ENCODE results near the gene EGFLAM. TPM values are rescaled to one million over a fixed set of nuclear protein-coding genes. Genes with fewer than 3 reads are reported as not detected.
A peak's percentile ranks its signal among the peaks of the same experiment; 100 is the strongest.
"Not testable (repeated sequence)": the region's sequence is repeated elsewhere in the genome, so short reads cannot be mapped to it uniquely, and the experiment has no call there.

EGFLAM gene
- total RNA-seq, 1 donor from 2014 or later, result 19.9 TPM

DNA sequence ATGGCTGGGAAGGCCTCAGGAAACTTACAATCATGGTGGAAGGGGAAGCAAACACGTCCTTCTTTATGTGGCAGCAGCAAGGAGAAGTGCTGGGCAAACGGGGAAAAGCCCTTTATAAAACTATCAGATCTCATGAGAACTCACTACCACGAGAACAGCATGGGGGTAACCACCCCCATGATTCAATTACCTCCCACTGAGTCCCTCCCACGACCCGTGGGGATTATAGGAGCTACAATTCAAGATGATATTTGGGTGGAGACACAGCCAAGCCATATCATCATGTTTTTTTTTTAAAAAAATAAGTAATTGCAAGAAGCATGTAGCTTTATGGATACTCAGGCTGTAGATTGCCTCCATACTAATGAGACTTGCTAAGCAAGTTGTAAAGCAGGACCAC lies 157.4 kb downstream of the EGFLAM start:
- DNase-seq (ENCODE audit: low read depth), result not testable (repeated sequence)

DNA sequence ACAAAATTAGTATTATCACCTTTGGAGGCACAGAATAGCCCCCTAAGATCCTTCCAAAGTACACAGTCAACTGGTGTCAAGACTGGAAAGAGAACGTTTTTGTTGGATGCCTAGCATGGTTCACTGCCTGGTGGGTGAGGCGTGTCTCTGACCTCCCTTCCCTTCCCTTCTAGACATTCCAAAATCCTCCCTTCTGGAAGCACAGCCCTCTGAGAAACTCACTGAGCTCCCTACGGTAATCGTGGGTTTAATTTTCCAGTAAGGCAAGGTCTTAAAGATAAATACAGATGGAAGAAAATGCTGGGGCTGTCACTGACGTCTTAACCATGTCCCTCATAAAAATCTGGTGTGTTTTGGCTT lies 159.3 kb downstream of the EGFLAM start:
- peak; percentile 55 for DNase-seq (ENCODE audit: low read depth)

DNA sequence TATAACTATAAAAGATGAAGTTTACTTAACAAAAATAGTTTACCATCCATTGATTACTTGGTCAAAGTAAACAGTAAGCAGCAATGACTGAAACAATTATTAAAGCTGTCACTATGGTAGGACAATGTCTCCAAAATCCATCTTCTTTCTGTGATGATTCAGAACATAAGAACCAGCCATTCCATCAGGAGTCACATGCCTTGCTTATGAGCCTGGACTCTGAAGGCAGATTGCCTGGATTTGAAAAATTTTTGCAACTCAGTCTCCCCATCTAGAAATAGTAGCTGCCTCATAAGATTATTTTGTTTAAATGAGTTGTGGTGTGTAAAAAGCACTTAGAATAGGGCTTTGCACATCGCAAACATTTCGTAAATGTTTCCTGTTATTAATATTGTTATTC lies 161.9 kb downstream of the EGFLAM start:
- no peak for DNase-seq (ENCODE audit: low read depth)

DNA sequence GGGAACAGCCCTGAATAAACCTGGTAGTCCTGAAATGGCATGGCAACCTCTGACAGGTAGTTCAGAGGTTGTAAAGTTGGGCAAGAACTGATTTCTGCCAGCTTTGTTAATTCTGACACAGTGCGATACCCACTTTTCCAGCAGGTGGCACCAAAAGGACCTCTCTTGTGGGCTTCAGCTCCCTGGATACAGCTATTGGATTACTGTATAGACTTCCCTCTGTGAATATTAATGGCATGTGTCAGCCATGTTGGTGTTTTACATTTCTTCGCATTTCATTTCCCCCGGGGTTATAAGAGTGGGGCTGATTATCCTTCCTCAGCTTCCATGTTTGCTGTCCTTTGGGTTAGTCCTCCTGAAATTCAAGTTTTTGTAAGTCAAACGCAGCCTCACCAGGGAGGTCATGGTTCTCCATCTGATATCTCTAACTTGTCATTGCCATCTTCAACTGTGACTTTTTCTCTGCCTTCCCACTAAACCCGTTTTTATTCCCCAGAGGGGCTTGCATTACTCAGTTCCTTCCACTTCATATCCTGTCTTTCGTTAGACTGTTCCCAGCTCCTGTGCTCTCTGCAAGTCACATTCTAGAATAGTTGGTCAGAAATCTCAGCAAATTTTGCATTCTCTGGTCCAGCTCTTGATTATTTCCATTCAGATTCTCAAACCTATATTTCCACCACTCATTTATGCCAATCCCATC lies 162.5 kb downstream of the EGFLAM start:
- peak; percentile 81 for DNase-seq (ENCODE audit: low read depth)

DNA sequence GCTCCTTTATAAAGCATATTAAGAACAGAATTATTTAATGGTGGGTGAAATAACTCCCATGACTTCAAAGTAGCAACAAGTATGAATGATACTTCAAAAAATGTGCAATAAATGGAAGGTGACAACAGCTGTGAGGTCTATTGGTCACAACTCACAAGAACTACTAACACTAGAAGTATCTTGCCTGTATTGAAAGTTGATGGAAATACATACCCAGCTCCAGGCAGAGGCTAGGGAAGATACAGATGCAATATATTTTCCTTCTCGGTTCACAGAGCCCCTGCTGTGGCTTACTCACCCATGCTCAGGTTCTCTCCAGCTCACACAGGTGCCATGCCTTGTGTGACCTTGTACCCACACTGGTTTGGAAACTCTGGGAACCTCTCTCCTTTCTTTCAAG lies 164.3 kb downstream of the EGFLAM start:
- no peak for DNase-seq (ENCODE audit: low read depth)

DNA sequence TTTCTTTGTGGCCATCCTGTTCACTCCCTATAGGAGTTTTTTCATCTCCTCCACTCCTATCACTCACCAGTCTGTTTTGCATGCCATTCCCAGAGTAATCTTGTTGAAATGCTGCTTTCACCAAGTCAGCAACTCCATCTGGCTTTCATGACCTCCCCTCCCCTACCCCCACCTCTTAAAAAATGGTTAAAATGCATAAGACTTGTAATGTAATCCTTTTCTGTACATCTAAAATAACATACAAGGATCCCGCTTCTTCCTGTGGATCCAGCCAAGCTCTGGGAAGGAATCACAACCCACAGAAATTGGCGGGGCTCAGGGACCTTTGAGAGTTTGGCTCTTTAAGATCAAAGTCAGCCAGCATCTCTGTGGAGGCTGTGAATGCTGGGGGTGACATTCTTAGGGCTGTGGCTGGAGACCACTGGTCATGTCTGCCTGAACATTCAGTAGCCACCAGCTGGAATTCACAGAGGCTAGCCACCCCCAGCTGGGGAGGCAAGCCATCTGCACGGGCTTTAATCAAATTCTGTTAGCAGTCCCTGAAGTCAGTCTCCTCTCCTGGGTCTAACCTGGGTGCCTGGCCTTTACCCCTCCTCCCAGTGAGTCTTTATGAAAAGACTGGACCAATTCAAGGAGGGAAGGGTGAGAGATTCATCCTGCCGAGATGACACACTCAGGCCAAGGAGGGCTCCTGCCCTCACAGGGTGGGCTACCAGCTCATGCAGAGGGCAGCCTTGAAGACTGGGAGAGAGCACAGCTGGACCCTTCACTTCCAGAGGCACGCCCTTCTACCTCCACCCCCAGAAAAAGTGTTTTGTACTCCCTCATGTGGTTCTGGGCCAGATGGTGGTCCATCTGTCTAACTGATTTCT lies 165.2 kb downstream of the EGFLAM start:
- peak; percentile 85 for DNase-seq (ENCODE audit: low read depth)

DNA sequence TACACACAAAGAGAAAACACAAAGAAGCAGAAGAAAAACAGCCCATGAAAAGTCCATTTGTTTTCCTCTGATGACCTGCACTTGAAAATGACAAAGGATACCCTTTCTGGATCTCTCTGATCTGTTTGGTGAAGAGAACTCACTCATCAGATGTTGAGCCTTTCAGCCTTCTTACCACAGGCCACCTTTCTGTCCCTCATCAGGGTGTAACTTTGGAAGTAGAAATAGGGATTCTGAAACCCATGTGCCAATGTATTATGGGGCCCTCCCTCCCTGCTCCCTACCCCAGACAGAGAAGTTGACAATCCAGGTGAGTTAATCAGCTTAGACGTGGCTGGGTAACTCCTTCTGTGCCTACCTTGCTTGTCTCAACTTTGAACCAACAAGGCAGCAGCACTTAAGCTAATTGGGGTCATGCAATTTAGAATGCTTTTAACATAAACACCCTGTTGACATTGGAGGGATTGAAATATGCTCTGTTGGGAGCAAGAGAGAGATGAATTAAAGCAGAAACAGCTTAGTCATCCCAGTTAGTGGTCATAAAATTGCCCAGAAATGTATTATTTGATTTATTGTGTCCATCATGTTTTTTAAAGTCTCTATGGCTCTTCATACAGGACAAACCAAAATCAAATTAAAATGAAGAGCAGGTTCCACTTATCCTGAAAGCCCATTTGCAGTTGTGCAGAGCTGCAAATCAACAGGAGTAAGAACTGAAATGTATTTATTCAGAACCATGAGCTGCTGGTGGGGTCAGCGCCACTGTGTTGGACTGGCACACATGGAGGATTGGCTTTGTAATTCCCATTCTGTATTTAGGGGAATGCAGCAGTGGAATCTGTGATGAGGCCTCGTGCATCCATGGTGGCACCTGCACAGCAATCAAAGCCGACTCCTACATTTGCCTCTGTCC lies 166.0 kb downstream of the EGFLAM start:
- DNase-seq (ENCODE audit: low read depth), result no peak

DNA sequence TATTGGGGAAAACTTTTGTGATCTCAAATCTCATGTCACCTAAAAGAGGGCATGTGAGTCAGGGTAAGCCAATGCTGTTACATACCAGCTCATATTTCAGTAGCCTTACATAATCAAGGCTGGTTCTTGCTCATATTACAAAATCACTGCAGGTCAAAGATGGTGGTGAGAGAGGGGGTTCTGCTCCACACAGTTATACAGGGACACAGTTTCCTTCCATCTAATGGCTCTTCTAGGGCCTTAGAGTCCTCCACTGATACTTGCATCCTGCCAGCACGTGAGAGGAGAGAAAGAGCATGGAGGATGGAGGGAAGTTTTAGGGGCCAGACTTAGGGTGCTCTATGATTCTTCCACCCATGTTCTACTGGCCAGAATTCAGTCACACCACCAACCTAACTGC lies 168.1 kb downstream of the EGFLAM start:
- DNase-seq (ENCODE audit: low read depth), result peak; percentile 78

DNA sequence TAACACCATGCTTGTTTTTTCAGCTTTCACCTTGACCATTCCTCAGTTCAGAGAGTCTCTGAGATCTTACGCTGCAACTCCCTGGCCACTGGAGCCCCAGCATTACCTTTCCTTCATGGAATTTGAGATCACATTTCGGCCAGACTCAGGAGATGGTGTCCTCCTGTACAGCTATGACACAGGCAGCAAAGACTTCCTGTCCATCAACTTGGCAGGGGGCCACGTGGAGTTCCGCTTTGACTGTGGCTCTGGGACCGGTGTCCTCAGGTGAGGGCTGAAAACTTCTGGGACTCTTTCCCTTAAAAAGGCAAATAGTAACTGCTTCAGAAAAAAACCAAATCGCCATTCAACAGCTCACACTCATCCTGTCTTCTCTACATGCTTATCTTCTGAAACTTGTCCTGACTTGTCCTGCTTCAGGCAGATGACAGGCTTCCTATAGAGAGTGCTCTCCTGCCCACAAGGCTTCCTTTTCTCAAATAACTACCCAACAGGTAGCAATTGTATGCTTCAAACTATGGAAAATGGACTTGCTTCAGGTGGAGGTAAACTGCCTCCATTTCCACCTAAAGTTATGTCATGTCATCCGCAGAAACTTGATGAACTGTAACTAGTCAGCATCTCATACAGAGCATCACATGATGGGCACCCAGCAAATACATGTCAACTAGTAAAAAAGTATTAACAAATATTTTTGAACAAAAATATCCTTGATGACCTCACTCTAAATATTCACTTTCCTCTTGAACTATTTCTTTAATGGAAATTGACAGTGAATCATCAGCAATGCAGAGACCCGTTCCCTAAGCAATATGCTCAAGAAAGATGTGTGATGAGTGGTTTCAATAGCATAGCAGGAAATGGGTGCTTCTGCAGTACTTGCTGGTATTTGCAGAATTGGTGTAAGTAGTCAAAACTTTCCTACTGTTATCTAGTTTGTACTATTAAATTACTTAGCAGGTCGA lies 168.9 kb downstream of the EGFLAM start:
- DNase-seq (ENCODE audit: low read depth), result no peak

DNA sequence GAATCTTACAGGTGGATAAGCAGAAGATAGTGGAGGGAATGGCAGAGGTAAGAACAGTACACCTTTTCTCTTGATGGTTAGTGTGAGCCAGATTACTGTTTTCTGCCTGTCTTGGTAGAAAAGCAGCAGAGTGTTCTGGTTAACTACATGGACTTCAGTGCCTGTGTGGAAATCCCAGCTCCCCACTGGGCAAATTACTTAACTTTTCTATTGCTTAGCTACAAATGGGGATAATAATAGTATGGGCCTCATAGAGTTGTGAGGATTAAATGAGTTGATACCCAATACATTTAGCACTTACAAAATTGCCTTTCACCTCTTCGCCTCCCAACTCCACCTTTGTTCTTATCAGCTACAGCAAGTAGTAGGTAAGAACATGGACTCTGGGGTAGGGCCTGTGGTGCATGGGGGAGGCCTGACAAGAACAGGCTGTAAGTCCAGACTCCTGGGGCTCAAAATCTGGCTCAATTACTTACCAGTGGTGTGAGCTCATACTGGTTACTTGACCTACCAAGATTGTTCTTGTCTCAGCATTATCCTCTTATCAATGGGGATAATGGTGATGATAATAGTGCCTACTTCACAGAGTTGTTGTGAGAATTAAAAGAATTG lies 173.0 kb downstream of the EGFLAM start:
- no peak for DNase-seq (ENCODE audit: low read depth)

DNA sequence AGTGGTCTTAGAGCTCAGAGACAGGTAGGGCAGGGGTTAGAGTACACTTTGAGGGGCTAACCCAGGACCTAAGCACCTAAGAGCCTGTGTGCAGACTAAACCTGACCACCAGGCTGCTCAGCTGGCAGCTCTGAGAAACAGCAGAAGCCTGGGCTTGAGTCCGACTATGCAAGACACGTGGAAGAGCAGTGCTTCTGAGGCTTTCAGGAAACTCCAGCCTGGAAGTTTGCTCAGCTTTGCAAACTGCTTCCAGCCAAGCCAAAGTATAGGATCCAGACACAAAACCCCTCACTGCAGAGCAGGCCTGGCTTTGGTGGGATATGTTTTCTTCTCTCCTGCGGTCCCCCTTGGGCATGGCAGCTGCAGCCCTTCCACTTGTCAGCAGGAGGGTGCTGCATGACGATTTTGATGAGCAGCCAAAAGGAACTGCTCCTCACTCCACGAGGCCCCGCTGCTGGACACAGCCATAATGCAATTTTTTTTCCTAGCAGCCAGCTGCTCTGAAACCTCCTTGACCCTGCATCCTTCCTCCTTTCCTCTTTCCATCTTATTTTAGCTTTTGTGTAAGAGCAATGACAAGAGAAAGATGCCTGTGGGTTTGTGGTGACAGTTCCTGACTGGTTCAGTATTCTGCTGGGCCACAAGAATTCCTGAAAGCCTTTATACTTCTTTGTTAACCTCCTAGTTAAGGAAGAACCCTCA lies 175.0 kb downstream of the EGFLAM start:
- peak; percentile 99 for DNase-seq (ENCODE audit: low read depth)

DNA sequence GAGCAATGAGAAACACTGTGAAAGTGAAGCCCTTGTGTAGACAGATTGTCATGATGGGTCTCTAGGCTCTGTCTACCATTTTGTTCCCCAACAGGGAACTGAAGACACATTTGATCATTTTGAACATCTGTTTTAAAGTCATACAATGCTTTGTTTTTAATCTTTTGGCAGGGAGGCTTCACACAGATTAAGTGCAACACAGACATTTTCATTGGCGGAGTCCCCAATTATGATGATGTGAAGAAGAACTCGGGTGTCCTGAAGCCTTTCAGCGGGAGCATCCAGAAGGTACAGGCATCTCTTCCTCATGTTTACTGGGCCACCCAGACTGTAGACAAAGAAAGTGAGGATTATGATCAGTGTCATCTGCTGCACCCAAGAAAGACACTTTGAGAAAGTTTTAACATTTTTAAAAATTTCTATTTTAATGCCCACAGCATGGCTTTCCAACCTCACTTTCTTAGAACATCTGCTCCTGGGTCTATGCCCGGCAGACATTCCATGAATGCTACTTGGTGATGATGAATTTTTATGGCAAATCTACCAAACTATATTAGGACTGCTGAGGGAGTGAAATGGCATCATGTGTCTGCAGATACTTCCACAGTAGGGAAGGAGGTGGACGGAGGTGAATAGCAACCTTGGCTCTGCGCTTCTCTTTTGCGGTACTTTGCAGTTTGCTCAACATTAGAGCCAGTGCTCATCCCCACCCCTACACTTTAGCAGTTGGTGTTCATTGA lies 176.8 kb downstream of the EGFLAM start:
- DNase-seq (ENCODE audit: low read depth), result peak; percentile 81

DNA sequence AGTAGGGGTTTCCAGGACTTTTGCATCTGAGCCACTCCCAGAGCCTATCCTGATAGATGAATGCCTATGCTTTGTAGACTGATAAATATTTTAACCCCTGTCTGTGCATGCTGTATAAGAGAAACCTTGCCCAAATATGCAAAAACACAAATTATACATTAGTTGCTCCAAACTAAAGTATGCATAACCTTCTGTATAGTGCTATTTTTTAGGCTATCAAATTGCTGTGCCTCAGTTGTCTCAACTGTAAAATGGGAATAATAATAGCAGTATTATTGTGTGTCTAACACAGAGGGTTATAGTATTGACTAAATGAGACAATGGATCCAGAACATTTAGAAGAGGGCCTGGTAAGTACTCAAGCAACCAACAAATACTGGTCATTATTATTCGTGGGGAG lies 180.4 kb downstream of the EGFLAM start:
- no peak for DNase-seq (ENCODE audit: low read depth)

DNA sequence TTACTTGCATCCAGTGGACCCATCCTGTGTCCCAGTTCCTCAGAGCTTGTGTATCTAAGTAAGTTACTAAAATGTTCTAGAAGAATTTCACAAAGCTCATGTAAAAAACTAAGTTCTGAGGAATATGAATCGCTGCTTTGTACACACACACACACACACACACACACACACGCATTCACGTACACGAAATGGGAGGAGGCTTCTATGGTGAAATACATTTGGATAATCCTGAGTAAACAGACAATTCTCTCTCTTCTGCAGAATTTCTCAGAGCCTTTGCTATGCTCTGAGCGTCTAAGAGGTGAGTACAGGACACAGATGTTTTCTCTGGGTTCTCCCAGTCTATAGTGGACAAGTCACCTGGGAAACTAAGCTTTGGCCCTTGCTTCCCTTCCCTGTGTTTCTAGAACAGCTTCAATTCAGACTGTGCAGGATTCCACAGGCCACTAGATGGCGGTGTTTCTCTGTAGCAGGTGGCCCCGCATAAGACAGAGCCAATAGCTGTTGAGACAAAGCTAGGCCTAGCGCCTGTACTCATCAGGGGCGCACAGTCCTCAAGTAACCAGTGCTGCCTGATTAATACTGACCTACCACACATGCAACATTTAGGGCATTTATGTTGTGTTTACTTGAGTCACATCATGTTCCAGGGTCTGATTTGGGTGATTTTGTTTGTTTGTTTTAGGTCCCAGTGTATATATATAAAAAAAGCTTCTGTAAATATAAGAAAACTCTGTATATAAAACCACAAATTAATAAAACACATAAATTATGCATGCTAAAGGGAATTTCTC lies 183.3 kb downstream of the EGFLAM start:
- peak; percentile 93 for DNase-seq (ENCODE audit: low read depth)

DNA sequence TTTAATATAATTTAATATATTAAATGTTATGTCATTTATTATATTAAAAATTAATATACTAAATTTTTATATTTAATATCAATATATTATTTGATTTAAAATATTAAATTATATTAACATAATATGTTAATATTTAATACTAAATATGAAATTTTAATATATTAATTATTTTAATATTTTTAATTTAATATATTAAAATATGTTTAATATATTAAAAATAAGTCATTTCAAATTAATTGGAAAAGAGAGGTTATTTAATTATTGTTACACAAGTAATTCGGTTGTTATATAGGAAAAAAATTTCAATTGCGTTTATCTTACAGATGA lies 183.9 kb downstream of the EGFLAM start:
- no peak for DNase-seq (ENCODE audit: low read depth)

DNA sequence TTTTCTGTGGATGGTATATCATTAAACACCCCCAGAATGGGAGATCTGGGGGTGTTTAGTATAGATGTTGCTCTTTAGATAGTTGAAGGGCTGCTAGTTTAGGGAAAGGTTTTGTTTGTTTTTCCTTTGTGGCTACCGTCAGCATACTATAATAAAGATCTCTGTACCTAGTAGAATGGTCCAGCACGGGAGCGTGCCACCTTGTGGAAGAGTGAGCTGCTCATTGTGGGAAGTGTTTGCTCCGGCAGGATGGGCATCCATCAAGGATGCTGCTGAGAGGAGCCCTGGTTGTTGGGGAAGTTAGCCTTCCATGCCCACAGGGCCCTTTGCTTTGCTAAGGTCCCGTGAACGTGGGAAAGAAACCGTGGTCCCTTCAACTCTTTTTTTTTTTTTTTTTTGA lies 185.0 kb downstream of the EGFLAM start:
- DNase-seq (ENCODE audit: low read depth), result no peak

DNA sequence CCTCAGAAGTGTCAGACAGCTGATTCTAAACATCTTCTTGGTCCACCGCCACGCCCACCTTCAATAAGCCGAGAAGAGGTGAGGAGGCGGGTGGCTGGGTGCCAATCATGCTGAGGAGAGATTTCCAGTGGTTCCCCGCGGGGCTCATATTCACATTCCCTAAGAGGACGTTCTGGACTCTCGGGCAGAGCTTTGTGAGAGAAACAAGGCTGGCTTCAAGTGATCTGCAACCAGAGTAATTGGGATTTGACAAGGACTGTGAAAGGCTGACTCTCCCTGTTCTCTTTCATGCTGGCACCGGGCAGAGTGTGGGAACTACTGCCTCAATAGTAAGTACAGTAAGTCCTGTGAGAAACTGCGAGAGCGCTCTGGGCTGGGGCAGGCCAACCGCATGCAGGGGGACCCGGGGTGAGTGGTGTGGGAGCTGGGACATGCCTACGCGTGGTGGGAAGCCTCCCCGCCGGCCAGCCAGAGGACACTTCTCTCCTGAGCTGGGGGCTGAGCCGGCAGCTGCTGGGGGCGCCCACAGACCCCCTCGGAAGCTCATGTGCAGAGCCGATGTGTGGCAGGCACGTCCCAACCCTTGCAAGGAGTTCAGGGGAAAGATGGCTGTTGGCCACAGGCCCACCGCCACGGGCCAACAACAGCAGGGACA lies 187.1 kb downstream of the EGFLAM start:
- peak; percentile 84 for DNase-seq (ENCODE audit: low read depth)

Data from myocyte (in vitro differentiated cells).